NCI-H82 treated with DMSO at 0.1 percent for 48 hours (cell line): ENCODE measurements around the gene MID2.
"Not testable (repeated sequence)": the region's sequence is repeated elsewhere in the genome, so short reads cannot be mapped to it uniquely, and the experiment has no call there.

Experiments
- DNase-seq: peaks from one replicate; lab custom pipeline; 2025; ENCODE audit not compliant: unreplicated experiment; lab: John Stamatoyannopoulos, UW

The MID2 gene

DNA sequence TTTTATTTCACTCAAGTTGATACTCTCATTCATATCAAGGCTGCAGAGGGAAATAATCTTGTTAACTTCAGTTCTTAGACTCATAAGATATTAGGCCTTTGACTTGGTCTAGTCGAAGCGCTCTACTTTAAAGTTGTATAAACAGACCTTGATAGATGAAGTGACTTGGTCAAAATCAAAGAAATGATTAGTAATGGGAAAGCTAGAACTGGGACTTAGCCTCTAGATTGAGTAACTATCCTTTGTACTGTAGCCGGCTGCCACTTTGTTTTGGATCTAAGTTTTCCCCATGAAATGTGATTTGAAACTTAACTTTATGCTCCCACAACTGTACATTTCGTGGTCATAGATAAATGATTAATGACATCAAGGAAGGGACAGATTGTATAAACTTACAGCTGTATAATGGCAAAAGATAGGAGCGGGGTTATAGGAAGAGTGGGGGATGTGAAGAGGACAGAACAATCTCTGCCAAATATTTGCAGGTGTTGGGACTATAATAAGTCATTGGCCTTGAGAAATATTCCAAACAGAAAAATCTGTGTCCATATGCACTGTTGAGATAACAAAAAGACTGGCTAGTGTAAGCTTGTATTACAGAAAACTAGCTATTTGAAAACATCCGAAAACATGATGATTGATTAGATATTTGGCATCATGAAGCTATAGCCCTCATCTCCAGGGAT lies 17.2 kb downstream of the MID2 start:
- no peak for DNase-seq

- DNase-seq = no peak
Observed at GRCh38 chrX:107845625-107846024, 20.0 kb downstream of the MID2 start.

DNA sequence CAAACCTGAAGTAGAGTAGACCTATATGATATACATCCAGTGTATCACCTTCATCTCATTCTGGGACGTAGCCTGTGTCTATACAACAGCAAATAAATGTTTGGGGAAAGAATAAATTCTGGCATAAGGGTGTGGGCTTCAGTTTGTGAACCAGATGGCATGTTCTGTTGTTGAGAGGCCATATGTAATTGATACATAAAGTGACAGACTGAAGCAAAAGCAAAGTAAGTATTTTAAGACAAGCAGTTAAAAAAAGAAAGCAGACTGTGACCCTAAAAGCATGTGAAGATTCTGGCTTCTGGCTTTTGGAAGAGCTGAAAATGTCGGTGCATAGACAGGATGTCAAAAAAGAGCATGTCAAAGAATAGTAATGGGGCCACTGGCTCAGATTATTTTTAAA lies 22.9 kb downstream of the MID2 start:
- no peak for DNase-seq

- no peak for DNase-seq
Observed at GRCh38 chrX:107849747-107850421, 24.2 kb downstream of the MID2 start.

GRCh38 chrX:107850422-107850765 lies 24.7 kb downstream of the MID2 start:
- DNase-seq = no peak

GRCh38 chrX:107851215-107851614 lies 25.5 kb downstream of the MID2 start:
- no peak for DNase-seq

- DNase-seq = not testable (repeated sequence)
Observed at GRCh38 chrX:107851665-107852064, 26.0 kb downstream of the MID2 start.

- no peak for DNase-seq
Observed at GRCh38 chrX:107856289-107856688, 30.6 kb downstream of the MID2 start.

GRCh38 chrX:107857041-107857440 lies 31.4 kb downstream of the MID2 start:
- DNase-seq = not testable (repeated sequence)

GRCh38 chrX:107857837-107858236 lies 32.2 kb downstream of the MID2 start:
- DNase-seq = no peak

- DNase-seq = no peak
Observed at GRCh38 chrX:107861056-107861455, 35.4 kb downstream of the MID2 start.

DNA sequence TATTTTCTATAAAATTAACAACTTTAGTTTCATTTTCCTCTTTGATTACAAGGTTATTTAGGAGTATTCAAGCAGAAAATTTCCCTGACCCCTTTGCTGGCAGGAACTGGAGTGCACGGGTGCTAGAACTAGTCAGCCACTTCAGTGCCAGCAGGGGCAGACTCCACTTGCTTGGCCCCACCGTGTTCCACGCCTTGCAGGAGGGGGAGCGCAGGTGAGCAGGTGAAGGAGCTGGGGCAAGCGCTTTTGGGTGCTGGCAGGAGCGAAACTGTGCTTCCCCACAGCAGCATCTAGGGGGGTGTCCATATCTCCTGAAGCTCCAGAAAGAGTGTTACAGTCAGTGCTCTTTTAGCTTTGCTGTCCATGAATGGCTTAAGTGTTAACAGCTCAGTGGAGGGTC lies 45.5 kb downstream of the MID2 start:
- DNase-seq = no peak

GRCh38 chrX:107878106-107878505 lies 52.4 kb downstream of the MID2 start:
- no peak for DNase-seq

- no peak for DNase-seq
Observed at GRCh38 chrX:107880054-107880610, 54.5 kb downstream of the MID2 start.

GRCh38 chrX:107894038-107894437 lies 68.4 kb downstream of the MID2 start:
- peak; percentile 29 for DNase-seq

- no peak for DNase-seq
Observed at GRCh38 chrX:107902721-107903120, 77.1 kb downstream of the MID2 start.

- no peak for DNase-seq
Observed at GRCh38 chrX:107905366-107905765, 79.7 kb downstream of the MID2 start.

DNA sequence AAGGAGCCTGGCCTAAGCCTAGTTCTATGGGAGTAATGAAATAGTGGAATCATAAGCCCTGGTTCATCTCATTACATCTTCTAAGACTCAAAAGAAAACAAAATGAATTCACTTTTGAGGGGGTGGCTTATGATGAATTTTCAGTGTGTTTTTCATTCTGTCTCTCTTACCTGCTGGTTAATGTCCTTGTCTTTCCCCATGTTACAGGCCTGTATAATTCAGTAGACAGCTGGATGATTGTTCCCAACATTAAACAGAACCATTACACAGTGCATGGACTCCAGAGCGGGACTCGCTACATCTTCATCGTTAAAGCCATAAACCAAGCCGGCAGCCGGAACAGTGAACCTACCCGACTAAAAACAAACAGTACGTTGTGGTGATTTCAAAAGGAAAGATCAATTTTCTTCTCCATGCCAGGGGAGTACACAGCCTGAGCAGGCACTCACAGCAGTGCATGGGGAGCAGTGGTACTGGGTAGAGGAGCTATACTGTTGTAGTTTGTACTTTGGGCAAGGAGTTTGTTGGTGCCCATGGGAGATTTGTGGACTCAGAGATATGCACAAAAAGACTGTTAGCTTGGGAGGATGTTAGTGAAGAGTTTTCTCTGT lies 98.6 kb downstream of the MID2 start:
- no peak for DNase-seq

DNA sequence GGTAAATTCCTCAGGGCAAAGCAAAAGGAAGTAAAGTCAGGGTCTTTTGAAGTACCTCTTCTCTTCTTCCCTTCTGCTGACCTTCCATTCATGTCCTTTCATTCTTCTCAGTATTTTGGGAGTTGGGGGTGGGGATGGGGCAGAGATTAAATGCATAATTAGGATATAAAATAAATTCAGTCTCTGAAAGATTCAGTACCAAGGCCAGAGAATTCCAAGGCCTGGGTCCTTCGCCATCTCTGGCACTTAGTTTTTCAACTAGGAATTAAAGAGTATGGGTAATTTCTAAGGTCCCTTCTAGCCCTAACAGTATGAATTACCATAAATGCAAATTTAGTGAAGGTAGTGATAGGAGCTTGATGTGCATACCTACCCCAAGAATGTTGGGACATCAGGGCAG lies 108.6 kb downstream of the MID2 start:
- DNase-seq = no peak

- no peak for DNase-seq
Observed at GRCh38 chrX:107935200-107935599, 109.5 kb downstream of the MID2 start.

DNA sequence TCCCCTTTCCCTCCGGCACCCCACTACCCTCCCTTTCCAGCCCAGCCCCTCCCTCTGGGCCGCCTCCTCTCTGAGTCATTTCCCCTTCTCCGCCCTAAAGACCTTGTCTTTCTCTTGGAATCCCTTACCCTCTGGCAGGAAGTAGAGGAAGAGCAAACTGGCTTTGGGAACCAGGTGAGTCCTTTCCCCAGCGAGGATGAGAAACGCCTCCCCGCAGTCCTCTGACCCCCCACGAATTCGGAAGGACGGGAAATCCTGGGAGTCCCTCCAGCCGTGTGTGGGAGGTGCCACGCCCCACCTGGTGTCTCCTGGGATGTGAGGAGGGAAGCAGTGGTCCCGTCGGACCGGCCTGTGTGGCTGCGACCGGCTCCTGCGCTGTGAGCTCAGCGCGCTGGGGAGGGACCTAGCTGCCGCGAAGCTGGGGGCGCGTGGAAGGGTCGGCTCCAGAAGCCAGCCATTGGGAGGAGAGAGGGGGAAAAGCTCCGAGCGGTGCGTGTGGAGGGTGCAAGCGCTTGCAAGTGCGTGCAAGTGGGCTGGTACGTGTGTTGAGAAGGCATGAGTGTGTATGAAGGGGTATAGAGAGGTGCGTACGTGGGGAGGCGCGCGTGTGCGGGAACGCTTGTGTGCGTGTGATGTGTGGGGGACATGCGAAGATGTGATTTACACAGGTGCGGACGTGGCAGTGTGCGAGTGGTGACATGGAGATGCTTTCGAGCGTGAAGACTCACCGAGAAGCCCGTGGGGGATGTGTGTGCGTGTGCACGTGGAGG lies 110.2 kb downstream of the MID2 start:
- DNase-seq = no peak

DNA sequence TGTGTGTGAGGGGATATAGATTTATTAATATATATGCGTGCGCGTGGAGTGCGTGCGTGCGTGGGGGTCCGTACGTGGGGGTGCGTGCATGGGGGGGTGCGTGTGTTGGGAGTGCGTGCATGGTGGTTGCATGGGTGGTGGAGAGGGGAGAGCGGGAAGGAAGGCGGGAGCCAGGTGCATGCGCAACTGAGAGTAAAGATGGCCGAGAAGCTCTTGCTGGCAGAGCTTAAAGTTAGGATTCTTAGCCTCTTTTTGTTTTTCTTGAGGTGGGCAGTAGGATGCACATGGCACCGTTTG lies 110.7 kb downstream of the MID2 start:
- no peak for DNase-seq
